H1 (cell line): ENCODE data around the gene LUC7L3. TPM values are rescaled to one million over a fixed set of nuclear protein-coding genes. Genes with fewer than 3 reads are reported as not detected.

Experiments
- BCL11A ChIP-seq, 2 experiments: IDR thresholded peaks; one replicate each; pipeline ENCODE4 v1.6.1; 2011; ENCODE audit warnings: low read depth in 2 of 2, low read length in 2 of 2, mild to moderate bottlenecking in 2 of 2
- CTBP2 ChIP-seq: IDR thresholded peaks from 2 replicates; pipeline ENCODE4 v1.7.0; 2011; ENCODE audit warnings: borderline replicate concordance, mild to moderate bottlenecking, moderate library complexity, mixed read lengths, low read length; ENCODE audit not compliant: insufficient read depth, insufficient read length
- HDAC2 ChIP-seq, 2 experiments: fragments of 300-600 bp in 1 of 2; sonication (generic) in 1 of 2; IDR thresholded peaks; 2 replicates each; pipeline ENCODE4 v1.6.1; 2011 to 2012; ENCODE audit warnings: low read depth in 2 of 2, low read length in 2 of 2, mild to moderate bottlenecking in 2 of 2, moderate library complexity in 2 of 2, borderline replicate concordance in 1 of 2, inconsistent platforms in 1 of 2
- JUND ChIP-seq: IDR thresholded peaks from 2 replicates; pipeline ENCODE4 v1.6.1; 2011; ENCODE audit warnings: mild to moderate bottlenecking, improper control_type of control experiment, low read length
- KDM5A ChIP-seq: fragments of 200-600 bp; IDR thresholded peaks from 2 replicates; pipeline ENCODE4 v1.7.1; 2012; ENCODE audit warnings: mild to moderate bottlenecking, low read length, inconsistent platforms, mixed read lengths
- MAFK ChIP-seq: IDR thresholded peaks from 2 replicates; pipeline ENCODE4 v1.6.1; 2012; ENCODE audit warnings: low read depth, mild to moderate bottlenecking, improper control_type of control experiment, low read length
- SIN3A ChIP-seq, 2 experiments: IDR thresholded peaks in 1 of 2; conservative IDR thresholded peaks in 1 of 2; 2 replicates each; pipeline ENCODE4 v1.6.1; 2011 to 2012; ENCODE audit warnings: low read length in 2 of 2, improper control_type of control experiment in 1 of 2, low read depth in 1 of 2, mild to moderate bottlenecking in 1 of 2
- SP2 ChIP-seq: IDR thresholded peaks from 2 replicates; pipeline ENCODE4 v1.6.1; 2012; ENCODE audit warnings: mild to moderate bottlenecking, low read length, inconsistent platforms
- TBP ChIP-seq: IDR thresholded peaks from 2 replicates; pipeline ENCODE4 v1.6.1; 2011; ENCODE audit warnings: low read depth, low read length, improper control_type of control experiment
- polyA plus RNA-seq, 7 experiments: library from polyadenylated mRNA; depleted of rRNA in 3 of 7; stranded (reverse) in 5 of 7; unstranded in 2 of 7; fragments of >200 nt in 5 of 7; fragments of 200-250 nt in 2 of 7; gene quantifications; 1 replicate in 5 of 7; 2 replicates in 1 of 7; 4 replicates in 1 of 7; pipeline versions ENCODE4 v1.2.1 to v1.2.3, GENCODE V29; 2011 to 2013; ENCODE audit warnings: missing spikeins in 2 of 7, mixed read lengths in 2 of 7
- total RNA-seq: library from RNA; stranded (reverse); fragmentation: NEBNext Ultra II Directional; extraction: Animal tissue kit (Norgen Biotek cat#: 25700); gene quantifications from 2 replicates; pipeline ENCODE4 v1.2.1, GENCODE V29; 2021
- TF ChIP-seq, protein P1 (sequence below): fragments of 300-600 bp; sonication (generic); IDR thresholded peaks from 2 replicates; pipeline ENCODE4 v1.7.1; 2012; ENCODE audit warnings: low read length, moderate library complexity, mild to moderate bottlenecking, inconsistent platforms; ENCODE audit not compliant: insufficient replicate concordance

The LUC7L3 gene
- total and polyA plus RNA-seq, 2 of the 8 experiments (the other 6 are each of a cell fraction or from before 2014, with no cell fraction given): 102 to 126 TPM

DNA sequence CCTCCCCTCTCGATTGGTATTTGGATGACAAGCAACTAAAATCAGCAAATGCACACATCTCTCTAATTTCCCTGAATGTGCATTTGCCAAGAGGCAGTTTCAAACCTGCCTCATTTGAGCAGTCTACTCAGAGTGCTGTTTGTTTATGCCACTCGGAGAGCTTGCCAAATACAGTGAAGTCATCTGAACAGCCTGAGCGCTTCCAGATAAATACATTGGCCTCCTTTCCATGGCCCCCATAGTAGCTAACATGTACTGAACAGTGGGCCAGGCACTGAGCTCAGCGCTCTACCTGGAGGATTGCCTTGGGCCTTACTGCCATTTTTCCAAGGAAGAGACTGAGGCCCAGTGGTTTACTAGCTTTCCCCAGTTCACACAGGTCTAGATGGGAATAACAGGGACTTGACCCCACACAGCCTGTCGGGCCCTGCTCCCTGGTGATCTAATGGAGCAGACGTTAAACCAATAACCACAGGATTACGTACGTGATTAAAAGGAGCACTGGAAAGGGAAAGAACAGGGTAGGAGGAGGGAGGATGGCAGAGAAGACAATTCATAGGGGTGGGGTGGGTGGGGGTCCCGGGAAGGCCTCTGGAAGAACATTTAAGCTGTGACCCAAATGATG lies 66.7 kb downstream of the LUC7L3 start (continued):
- TF ChIP-seq, protein P1, sequence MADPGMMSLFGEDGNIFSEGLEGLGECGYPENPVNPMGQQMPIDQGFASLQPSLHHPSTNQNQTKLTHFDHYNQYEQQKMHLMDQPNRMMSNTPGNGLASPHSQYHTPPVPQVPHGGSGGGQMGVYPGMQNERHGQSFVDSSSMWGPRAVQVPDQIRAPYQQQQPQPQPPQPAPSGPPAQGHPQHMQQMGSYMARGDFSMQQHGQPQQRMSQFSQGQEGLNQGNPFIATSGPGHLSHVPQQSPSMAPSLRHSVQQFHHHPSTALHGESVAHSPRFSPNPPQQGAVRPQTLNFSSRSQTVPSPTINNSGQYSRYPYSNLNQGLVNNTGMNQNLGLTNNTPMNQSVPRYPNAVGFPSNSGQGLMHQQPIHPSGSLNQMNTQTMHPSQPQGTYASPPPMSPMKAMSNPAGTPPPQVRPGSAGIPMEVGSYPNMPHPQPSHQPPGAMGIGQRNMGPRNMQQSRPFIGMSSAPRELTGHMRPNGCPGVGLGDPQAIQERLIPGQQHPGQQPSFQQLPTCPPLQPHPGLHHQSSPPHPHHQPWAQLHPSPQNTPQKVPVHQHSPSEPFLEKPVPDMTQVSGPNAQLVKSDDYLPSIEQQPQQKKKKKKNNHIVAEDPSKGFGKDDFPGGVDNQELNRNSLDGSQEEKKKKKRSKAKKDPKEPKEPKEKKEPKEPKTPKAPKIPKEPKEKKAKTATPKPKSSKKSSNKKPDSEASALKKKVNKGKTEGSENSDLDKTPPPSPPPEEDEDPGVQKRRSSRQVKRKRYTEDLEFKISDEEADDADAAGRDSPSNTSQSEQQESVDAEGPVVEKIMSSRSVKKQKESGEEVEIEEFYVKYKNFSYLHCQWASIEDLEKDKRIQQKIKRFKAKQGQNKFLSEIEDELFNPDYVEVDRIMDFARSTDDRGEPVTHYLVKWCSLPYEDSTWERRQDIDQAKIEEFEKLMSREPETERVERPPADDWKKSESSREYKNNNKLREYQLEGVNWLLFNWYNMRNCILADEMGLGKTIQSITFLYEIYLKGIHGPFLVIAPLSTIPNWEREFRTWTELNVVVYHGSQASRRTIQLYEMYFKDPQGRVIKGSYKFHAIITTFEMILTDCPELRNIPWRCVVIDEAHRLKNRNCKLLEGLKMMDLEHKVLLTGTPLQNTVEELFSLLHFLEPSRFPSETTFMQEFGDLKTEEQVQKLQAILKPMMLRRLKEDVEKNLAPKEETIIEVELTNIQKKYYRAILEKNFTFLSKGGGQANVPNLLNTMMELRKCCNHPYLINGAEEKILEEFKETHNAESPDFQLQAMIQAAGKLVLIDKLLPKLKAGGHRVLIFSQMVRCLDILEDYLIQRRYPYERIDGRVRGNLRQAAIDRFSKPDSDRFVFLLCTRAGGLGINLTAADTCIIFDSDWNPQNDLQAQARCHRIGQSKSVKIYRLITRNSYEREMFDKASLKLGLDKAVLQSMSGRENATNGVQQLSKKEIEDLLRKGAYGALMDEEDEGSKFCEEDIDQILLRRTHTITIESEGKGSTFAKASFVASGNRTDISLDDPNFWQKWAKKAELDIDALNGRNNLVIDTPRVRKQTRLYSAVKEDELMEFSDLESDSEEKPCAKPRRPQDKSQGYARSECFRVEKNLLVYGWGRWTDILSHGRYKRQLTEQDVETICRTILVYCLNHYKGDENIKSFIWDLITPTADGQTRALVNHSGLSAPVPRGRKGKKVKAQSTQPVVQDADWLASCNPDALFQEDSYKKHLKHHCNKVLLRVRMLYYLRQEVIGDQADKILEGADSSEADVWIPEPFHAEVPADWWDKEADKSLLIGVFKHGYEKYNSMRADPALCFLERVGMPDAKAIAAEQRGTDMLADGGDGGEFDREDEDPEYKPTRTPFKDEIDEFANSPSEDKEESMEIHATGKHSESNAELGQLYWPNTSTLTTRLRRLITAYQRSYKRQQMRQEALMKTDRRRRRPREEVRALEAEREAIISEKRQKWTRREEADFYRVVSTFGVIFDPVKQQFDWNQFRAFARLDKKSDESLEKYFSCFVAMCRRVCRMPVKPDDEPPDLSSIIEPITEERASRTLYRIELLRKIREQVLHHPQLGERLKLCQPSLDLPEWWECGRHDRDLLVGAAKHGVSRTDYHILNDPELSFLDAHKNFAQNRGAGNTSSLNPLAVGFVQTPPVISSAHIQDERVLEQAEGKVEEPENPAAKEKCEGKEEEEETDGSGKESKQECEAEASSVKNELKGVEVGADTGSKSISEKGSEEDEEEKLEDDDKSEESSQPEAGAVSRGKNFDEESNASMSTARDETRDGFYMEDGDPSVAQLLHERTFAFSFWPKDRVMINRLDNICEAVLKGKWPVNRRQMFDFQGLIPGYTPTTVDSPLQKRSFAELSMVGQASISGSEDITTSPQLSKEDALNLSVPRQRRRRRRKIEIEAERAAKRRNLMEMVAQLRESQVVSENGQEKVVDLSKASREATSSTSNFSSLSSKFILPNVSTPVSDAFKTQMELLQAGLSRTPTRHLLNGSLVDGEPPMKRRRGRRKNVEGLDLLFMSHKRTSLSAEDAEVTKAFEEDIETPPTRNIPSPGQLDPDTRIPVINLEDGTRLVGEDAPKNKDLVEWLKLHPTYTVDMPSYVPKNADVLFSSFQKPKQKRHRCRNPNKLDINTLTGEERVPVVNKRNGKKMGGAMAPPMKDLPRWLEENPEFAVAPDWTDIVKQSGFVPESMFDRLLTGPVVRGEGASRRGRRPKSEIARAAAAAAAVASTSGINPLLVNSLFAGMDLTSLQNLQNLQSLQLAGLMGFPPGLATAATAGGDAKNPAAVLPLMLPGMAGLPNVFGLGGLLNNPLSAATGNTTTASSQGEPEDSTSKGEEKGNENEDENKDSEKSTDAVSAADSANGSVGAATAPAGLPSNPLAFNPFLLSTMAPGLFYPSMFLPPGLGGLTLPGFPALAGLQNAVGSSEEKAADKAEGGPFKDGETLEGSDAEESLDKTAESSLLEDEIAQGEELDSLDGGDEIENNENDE: no peak
- TF ChIP-seq BCL11A (IDR thresholded peaks at IDR 0.05; ENCODE audit: low read depth in 2 of 2, low read length in 2 of 2): no peak
- TF ChIP-seq MAFK: no peak
- no peak for TF ChIP-seq TBP
- TF ChIP-seq JUND: no peak
- no peak for TF ChIP-seq SP2
- TF ChIP-seq HDAC2 (IDR thresholded peaks at IDR 0.05; ENCODE audit: borderline replicate concordance in 1 of 2, low read depth in 2 of 2, low read length in 2 of 2): no peak
- no peak for TF ChIP-seq CTBP2
- no peak for TF ChIP-seq SIN3A (conservative IDR thresholded peaks at IDR 0.05 in 1 of 2, IDR thresholded peaks at IDR 0.05 in 1 of 2; ENCODE audit: low read depth in 1 of 2, low read length in 2 of 2)
- no peak for TF ChIP-seq KDM5A
